C4-2B (cell line): Measurements from ENCODE around the gene UNC79.

Experiments
- H3K27ac ChIP-seq: fragments of 450-650 bp; 2 replicates; pipeline ENCODE4 v1.5.1; 2017
- CTCF ChIP-seq: fragments of 450-650 bp; conservative IDR thresholded peaks from 2 replicates; pipeline ENCODE4 v1.5.1; 2017; ENCODE audit warnings: mild to moderate bottlenecking
- ZFX ChIP-seq: fragments of 450-650 bp; IDR thresholded peaks from 2 replicates; pipeline ENCODE4 v1.6.1; 2017

Gene UNC79

DNA sequence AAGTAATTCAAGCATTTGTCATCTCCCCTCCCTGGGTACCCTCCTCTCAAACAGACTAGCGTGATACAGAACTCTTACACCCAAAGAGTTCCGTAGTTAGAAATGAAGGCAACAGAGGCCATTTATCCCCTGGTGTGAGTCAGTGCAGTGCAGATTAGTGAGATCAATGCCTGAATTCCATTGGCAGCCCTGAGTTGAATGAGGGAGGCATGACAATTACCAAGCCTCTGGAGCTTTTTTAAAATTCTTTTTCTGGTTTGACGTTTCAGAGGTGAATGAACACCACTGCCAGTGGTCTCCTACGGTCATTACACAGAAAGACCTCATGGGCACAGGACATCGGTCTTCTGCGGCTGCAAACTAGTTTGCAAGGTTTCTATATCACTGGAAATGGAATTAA, 263.2 kb downstream of the UNC79 start:
- no peak for TF ChIP-seq ZFX
- no peak for TF ChIP-seq CTCF

GRCh38 chr14:93700928-93701327, 270.2 kb downstream of the UNC79 start:
- H3K27ac ChIP-seq: no peak overlapping the region
- TF ChIP-seq ZFX (no peak), CTCF (no peak)

More for the DNA sequence above, 263.2 kb downstream of the UNC79 start:
- H3K27ac ChIP-seq: no peak overlapping the region

- H3K27ac ChIP-seq: no peak overlapping the region
- no peak for TF ChIP-seq CTCF
- no peak for TF ChIP-seq ZFX
Observed at GRCh38 chr14:93701562-93701961, 270.8 kb downstream of the UNC79 start.

DNA sequence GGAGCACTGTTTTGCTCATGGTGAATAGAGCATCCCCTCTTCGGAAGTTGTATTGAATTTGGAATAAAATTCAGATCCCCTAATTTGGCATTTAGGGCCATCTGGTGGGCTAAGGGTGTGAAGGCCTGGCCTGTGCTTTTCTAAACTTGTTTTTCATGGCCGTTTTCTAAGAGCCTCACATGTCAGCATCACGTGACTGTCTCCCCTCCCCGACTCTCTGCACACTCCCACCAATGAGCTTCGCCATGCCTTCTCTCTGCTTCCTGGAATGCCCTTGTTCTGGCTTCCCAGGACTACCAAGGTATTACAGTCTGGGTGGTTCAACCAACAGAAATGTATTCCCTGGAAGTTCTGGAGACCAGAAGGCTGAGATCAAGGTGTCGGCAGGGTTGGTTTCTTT, 272.2 kb downstream of the UNC79 start:
- TF ChIP-seq CTCF: no peak
- no peak for TF ChIP-seq ZFX
- H3K27ac ChIP-seq: no peak overlapping the region

DNA sequence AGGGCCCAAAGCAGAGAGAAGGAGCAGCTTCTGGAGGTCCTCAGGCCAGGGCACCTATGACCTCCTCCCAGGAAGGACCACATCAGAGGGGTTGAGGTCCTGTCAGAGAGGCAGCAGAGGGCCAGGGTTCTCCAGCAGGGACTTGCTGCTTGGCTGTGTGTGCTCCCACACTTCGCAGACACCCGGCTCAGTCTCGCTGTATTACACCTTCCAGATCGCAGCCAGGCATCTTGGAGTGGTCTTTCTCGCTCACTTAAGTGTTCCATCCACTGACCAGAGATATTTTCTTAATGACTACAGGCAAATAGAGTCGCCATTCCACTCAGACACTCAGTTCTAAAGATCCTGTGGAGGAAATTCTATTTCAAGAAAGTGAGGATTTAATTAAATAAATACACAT, 273.2 kb downstream of the UNC79 start:
- H3K27ac ChIP-seq: no peak overlapping the region
- TF ChIP-seq CTCF (no peak), ZFX (no peak)

GRCh38 chr14:93705513-93706156, 274.9 kb downstream of the UNC79 start:
- H3K27ac ChIP-seq: no peak overlapping the region
- no peak for TF ChIP-seq CTCF

DNA sequence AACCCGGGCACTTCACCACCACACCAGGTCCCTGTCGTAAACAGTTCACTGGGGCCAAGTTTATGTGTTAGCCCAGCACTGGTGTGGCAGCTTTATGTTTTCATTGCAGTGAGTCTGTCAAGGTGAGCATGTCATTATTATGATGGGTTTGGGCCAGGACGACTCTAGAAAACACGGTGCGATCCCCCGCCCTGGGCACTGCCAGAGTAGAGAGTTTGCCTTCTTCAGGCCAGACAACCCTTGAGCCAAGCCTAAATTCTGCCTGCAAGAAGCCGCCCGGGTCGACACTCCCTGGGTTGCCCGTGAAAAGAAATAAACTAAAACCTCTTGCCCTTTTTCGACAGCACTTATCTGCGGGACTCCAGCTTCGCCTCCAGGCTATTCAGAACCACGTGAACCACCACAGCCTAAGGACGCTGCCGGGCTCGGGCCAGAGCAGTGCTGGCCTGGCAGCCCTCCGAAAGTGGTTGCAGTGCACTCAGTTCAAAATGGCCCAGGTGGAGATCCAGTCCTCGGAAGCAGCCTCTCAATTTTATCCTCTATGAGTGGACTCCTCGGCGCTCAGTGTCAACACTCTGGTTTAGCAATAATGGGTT, 275.7 kb downstream of the UNC79 start:
- TF ChIP-seq ZFX (no peak), CTCF (no peak)
- no peak overlapping the region for H3K27ac ChIP-seq
